Tibial nerve (tissue), 4 donors: ENCODE measurements around the gene C2orf76. TPM values are rescaled to one million over a fixed set of nuclear protein-coding genes. Genes with fewer than 3 reads are reported as not detected.

Source experiments
- DNase-seq, 2 donors: peaks; one replicate each; pipeline ENCODE4 v3.0.0-alpha.2; 2019; ENCODE audit warnings: low spot score in 2 of 2
- H3K27ac ChIP-seq, 4 donors: fragments of 200-600 bp; sonication (generic) in 3 of 4; one replicate each; pipeline ENCODE4 v1.5.1; 2017 to 2019; ENCODE audit warnings: mild to moderate bottlenecking in 1 of 4
- H3K27me3 ChIP-seq, 2 donors: fragments of 200-600 bp; sonication (generic) in 1 of 2; one replicate each; pipeline versions ENCODE4 v1.5.1 to v1.6.0; 2017 to 2019
- H3K36me3 ChIP-seq, 3 donors: fragments of 200-600 bp; sonication (generic); one replicate each; pipeline ENCODE4 v1.5.1; 2018 to 2019
- H3K4me1 ChIP-seq, 4 donors: fragments of 200-600 bp; sonication (generic) in 3 of 4; one replicate each; pipeline ENCODE4 v1.5.1; 2017 to 2019
- H3K4me3 ChIP-seq, 4 donors: fragments of 200-600 bp; sonication (generic) in 3 of 4; one replicate each; pipeline ENCODE4 v1.5.1; 2017 to 2019; ENCODE audit warnings: mild to moderate bottlenecking in 1 of 4, moderate library complexity in 1 of 4
- H3K9me3 ChIP-seq, 4 donors: fragments of 200-600 bp; sonication (generic) in 3 of 4; one replicate each; pipeline ENCODE4 v1.5.1; 2017 to 2019
- CTCF ChIP-seq, 5 experiments: fragments of 200-600 bp in 3 of 5; fragments of 450-650 bp in 2 of 5; sonication (generic) in 3 of 5; IDR thresholded peaks; one replicate each; pipeline ENCODE4 v1.5.1; 2016 to 2019; ENCODE audit warnings: antibody characterized with exemption in 5 of 5, mild to moderate bottlenecking in 3 of 5, moderate library complexity in 2 of 5
- EP300 ChIP-seq, 2 donors: sonication (generic); formaldehyde crosslinking; IDR thresholded peaks; one replicate each; pipeline ENCODE4 v1.6.1; 2017; ENCODE audit warnings: antibody characterized with exemption in 2 of 2, mild to moderate bottlenecking in 1 of 2
- POLR2A ChIP-seq, 2 donors: fragments of 450-650 bp; IDR thresholded peaks; one replicate each; pipeline ENCODE4 v1.6.1; 2017; ENCODE audit warnings: antibody characterized with exemption in 2 of 2, mild to moderate bottlenecking in 2 of 2, moderate library complexity in 2 of 2
- WGBS, 2 donors: methylation state at CpG; one replicate each; pipeline ENCODE4 v1.1.5; 2018; 5-methylcytosine and 5-hydroxymethylcytosine counted together
- total RNA-seq, 4 donors: library from RNA; depleted of rRNA; stranded (reverse); fragments of >200 nt; gene quantifications; one replicate each; pipeline ENCODE4 v1.1.0, GENCODE V29; 2016

C2orf76 gene
- total RNA-seq, 4 donors from 2014 or later: 1.4 to 14.2 (median 9.4) TPM

GRCh38 chr2:119385466-119385865 lies 18.8 kb upstream of the C2orf76 start:
- no peak for DNase-seq
- Histone ChIP-seq H3K4me1 (peaks cover 0 to 32% (median 13%) of the 10 kb centered on the region in 4 donors), H3K27ac (no peak overlapping the region), H3K27me3 (no peaks in the 10 kb centered on the region), H3K4me3 (no peak overlapping the region), H3K9me3 (no peaks in the 10 kb centered on the region), H3K36me3 (no peaks in the 10 kb centered on the region)
- TF ChIP-seq POLR2A (IDR thresholded peaks at IDR 0.05) (no peak), CTCF (IDR thresholded peaks at IDR 0.05) (no peak), EP300 (IDR thresholded peaks at IDR 0.05) (no peak)
- WGBS, 2 donors: 84 to 90% methylated on average over 3 of the region's 3 CpGs

GRCh38 chr2:119384971-119385370 lies 18.3 kb upstream of the C2orf76 start:
- no peaks in the 10 kb centered on the region for H3K9me3 ChIP-seq
- no peaks in the 10 kb centered on the region for H3K27me3 ChIP-seq
- no peak overlapping the region for H3K4me3 ChIP-seq
- peaks cover 0 to 28% (median 12%) of the 10 kb centered on the region in 4 donors for H3K4me1 ChIP-seq
- DNase-seq: no peak
- no peaks in the 10 kb centered on the region for H3K36me3 ChIP-seq
- WGBS, 2 donors: 79 to 80% methylated on average over 4 of the region's 4 CpGs
- TF ChIP-seq POLR2A (IDR thresholded peaks at IDR 0.05): no peak
- TF ChIP-seq EP300 (IDR thresholded peaks at IDR 0.05): no peak
- TF ChIP-seq CTCF (IDR thresholded peaks at IDR 0.05): no peak
- H3K27ac ChIP-seq: no peak overlapping the region

- H3K4me3 ChIP-seq: no peak overlapping the region
- H3K4me1 ChIP-seq: peaks cover 0 to 14% (median 8%) of the 10 kb centered on the region in 4 donors
- WGBS, 2 donors: 84 to 94% methylated on average over 6 of the region's 6 CpGs
- H3K36me3 ChIP-seq: no peaks in the 10 kb centered on the region
- H3K27ac ChIP-seq: no peak overlapping the region
- TF ChIP-seq EP300 (IDR thresholded peaks at IDR 0.05) (no peak), POLR2A (IDR thresholded peaks at IDR 0.05) (no peak)
- H3K9me3 ChIP-seq: no peaks in the 10 kb centered on the region
- no peaks in the 10 kb centered on the region for H3K27me3 ChIP-seq
- DNase-seq: no peak
Observed at GRCh38 chr2:119383410-119384140, 16.9 kb upstream of the C2orf76 start.

- no peak for TF ChIP-seq POLR2A (IDR thresholded peaks at IDR 0.05)
- no peak for TF ChIP-seq CTCF (IDR thresholded peaks at IDR 0.05)
- TF ChIP-seq EP300 (IDR thresholded peaks at IDR 0.05): no peak
- H3K36me3 ChIP-seq: peaks cover 0 to 19% (median 0%) of the 10 kb centered on the region in 3 donors
- H3K9me3 ChIP-seq: peaks cover 0 to 8% (median 0%) of the 10 kb centered on the region in 4 donors
- H3K4me3 ChIP-seq: no peak overlapping the region
- H3K27ac ChIP-seq: no peak overlapping the region
- no peak for DNase-seq
- H3K4me1 ChIP-seq: no peaks in the 10 kb centered on the region
- 84 to 96% methylated on average over 6 of the region's 6 CpGs for WGBS, 2 donors
- H3K27me3 ChIP-seq: no peaks in the 10 kb centered on the region
Observed at GRCh38 chr2:119378566-119378965, 11.9 kb upstream of the C2orf76 start.

GRCh38 chr2:119377993-119378345 lies 11.3 kb upstream of the C2orf76 start:
- H3K4me3 ChIP-seq: no peak overlapping the region
- WGBS, 2 donors: 40 to 42% methylated on average over 5 of the region's 5 CpGs
- H3K27me3 ChIP-seq: no peaks in the 10 kb centered on the region
- peaks cover 0 to 25% (median 4%) of the 10 kb centered on the region in 3 donors for H3K36me3 ChIP-seq
- TF ChIP-seq EP300 (IDR thresholded peaks at IDR 0.05) (no peak), POLR2A (IDR thresholded peaks at IDR 0.05) (no peak), CTCF (IDR thresholded peaks at IDR 0.05) (no peak)
- H3K27ac ChIP-seq: no peak overlapping the region
- H3K9me3 ChIP-seq: peaks cover 0 to 14% (median 0%) of the 10 kb centered on the region in 4 donors
- no peaks in the 10 kb centered on the region for H3K4me1 ChIP-seq
- DNase-seq: no peak
